OCI-LY1 (cell line): ENCODE data around the gene AMIGO1.

ENCODE experiments used
- EZH2 ChIP-seq: fragments of 200-600 bp; sonication (generic), shearing (Covaris generic); IDR thresholded peaks from 2 replicates; pipeline ENCODE4 v1.8.0; 2017; ENCODE audit warnings: borderline replicate concordance, mixed run types, mild to moderate bottlenecking, antibody characterized with exemption, low read length, moderate library complexity, mixed read lengths
- TF ChIP-seq, protein P1 (sequence below): fragments of 200-600 bp; sonication (generic), shearing (Covaris generic); IDR thresholded peaks from 2 replicates; pipeline ENCODE4 v1.5.1; 2017; ENCODE audit warnings: mild to moderate bottlenecking, antibody characterized with exemption, low read length, moderate library complexity, mixed read lengths

- TF ChIP-seq, protein P1, sequence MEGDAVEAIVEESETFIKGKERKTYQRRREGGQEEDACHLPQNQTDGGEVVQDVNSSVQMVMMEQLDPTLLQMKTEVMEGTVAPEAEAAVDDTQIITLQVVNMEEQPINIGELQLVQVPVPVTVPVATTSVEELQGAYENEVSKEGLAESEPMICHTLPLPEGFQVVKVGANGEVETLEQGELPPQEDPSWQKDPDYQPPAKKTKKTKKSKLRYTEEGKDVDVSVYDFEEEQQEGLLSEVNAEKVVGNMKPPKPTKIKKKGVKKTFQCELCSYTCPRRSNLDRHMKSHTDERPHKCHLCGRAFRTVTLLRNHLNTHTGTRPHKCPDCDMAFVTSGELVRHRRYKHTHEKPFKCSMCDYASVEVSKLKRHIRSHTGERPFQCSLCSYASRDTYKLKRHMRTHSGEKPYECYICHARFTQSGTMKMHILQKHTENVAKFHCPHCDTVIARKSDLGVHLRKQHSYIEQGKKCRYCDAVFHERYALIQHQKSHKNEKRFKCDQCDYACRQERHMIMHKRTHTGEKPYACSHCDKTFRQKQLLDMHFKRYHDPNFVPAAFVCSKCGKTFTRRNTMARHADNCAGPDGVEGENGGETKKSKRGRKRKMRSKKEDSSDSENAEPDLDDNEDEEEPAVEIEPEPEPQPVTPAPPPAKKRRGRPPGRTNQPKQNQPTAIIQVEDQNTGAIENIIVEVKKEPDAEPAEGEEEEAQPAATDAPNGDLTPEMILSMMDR, result no peak
- no peak for TF ChIP-seq EZH2
These were observed 38.2 kb upstream of the AMIGO1 start for GRCh38 chr1:109547463-109548320.
